H1 (cell line): ENCODE measurements around the gene SCAPER. TPM values are rescaled to one million over a fixed set of nuclear protein-coding genes. Genes with fewer than 3 reads are reported as not detected.

Experiments
- CTCF ChIA-PET: fragments of 300-600 bp; sonication (Branson Sonifier 250); formaldehyde crosslinking; loops from one replicate; lab custom pipeline; 2021; ENCODE audit not compliant: partially characterized antibody; lab: Charles Lee
- POLR2A ChIA-PET: fragments of 300-600 bp; sonication (Branson Sonifier 250); formaldehyde crosslinking; loops from one replicate; lab custom pipeline; 2021; ENCODE audit warnings: inconsistent platforms; ENCODE audit not compliant: partially characterized antibody; lab: Charles Lee
- DNase-seq, 2 experiments: peaks; one replicate each; pipeline versions ENCODE4 v3.0.0 to v3.0.0-alpha.2; 2010 to 2022; ENCODE audit warnings: low spot score in 2 of 2, low read depth in 1 of 2, mixed read lengths in 1 of 2
- FAIRE-seq: peaks from 2 replicates; lab custom pipeline; 2011; peaks lifted over from hg19 to GRCh38; lab: Jason Lieb, UNC
- H2AFZ ChIP-seq: 2 replicates; pipeline ENCODE4 v1.8.1; 2012; ENCODE audit warnings: low read length, inconsistent platforms
- H2AK5ac ChIP-seq: 2 replicates; pipeline ENCODE4 v1.6.1; 2013; ENCODE audit warnings: low read depth, low read length
- H2BK120ac ChIP-seq: replicated peaks from 2 replicates; pipeline ENCODE3; 2013; ENCODE audit warnings: low read depth, low read length, inconsistent platforms
- H2BK12ac ChIP-seq: 2 replicates; pipeline ENCODE4 v1.6.1; 2013; ENCODE audit warnings: low read depth, low read length
- H2BK15ac ChIP-seq: 2 replicates; pipeline ENCODE4 v1.6.1; 2013; ENCODE audit warnings: low read length
- H2BK20ac ChIP-seq: 2 replicates; pipeline ENCODE4 v1.6.1; 2013; ENCODE audit warnings: low read length
- H2BK5ac ChIP-seq: 2 replicates; pipeline ENCODE4 v1.6.1; 2013; ENCODE audit warnings: low read depth, low read length
- H3K14ac ChIP-seq: 2 replicates; pipeline ENCODE4 v1.6.1; 2013; ENCODE audit warnings: inconsistent platforms; ENCODE audit not compliant: insufficient read length
- H3K18ac ChIP-seq: 2 replicates; pipeline ENCODE4 v1.6.1; 2013; ENCODE audit warnings: low read length; ENCODE audit errors: extremely low read depth
- H3K23ac ChIP-seq: 2 replicates; pipeline ENCODE4 v1.6.1; 2013; ENCODE audit warnings: inconsistent platforms; ENCODE audit not compliant: insufficient read length
- H3K23me2 ChIP-seq: 2 replicates; pipeline ENCODE4 v1.6.1; 2013; ENCODE audit warnings: low read depth, low read length
- H3K27ac ChIP-seq: 2 replicates; pipeline ENCODE4 v1.6.1; 2011; ENCODE audit warnings: low read depth, low read length, inconsistent platforms
- H3K27me3 ChIP-seq, 4 experiments: replicated peaks in 1 of 4; 1 replicate in 1 of 4; 2 replicates in 3 of 4; pipeline versions ENCODE4 v1.6.1 to v1.8.1; 2011 to 2013; ENCODE audit warnings: low read length in 3 of 4, mild to moderate bottlenecking in 3 of 4, inconsistent platforms in 2 of 4, mixed read lengths in 2 of 4, moderate library complexity in 1 of 4; ENCODE audit not compliant: control insufficient read depth in 3 of 4, insufficient read depth in 3 of 4; ENCODE audit errors: extremely low read depth in 1 of 4
- H3K36me3 ChIP-seq, 4 experiments: 2 replicates each; pipeline versions ENCODE4 v1.6.1 to v1.8.1; 2011 to 2013; ENCODE audit warnings: mild to moderate bottlenecking in 4 of 4, low read length in 3 of 4, moderate library complexity in 2 of 4, control low read depth in 1 of 4, inconsistent platforms in 1 of 4; ENCODE audit not compliant: insufficient read depth in 4 of 4, control insufficient read depth in 2 of 4
- H3K4ac ChIP-seq: replicated peaks from 2 replicates; pipeline ENCODE3; 2013; ENCODE audit warnings: low read length, low read depth, mixed read lengths, inconsistent platforms; ENCODE audit not compliant: insufficient read length
- H3K4me1 ChIP-seq, 4 experiments: replicated peaks in 1 of 4; 1 replicate in 1 of 4; 2 replicates in 3 of 4; pipeline versions ENCODE4 v1.6.1 to v1.8.1; 2011 to 2013; ENCODE audit warnings: low read length in 3 of 4, inconsistent platforms in 2 of 4, mixed read lengths in 1 of 4; ENCODE audit not compliant: insufficient read depth in 4 of 4, control insufficient read depth in 3 of 4
- H3K4me2 ChIP-seq, 2 experiments: 2 replicates each; pipeline versions ENCODE4 v1.6.1 to v1.8.1; 2011 to 2013; ENCODE audit warnings: low read depth in 2 of 2, low read length in 2 of 2, control low read depth in 1 of 2, inconsistent platforms in 1 of 2, mild to moderate bottlenecking in 1 of 2; ENCODE audit not compliant: insufficient read depth in 1 of 2
- H3K4me3 ChIP-seq, 4 experiments: fragments of 200-600, 300-600 bp in 1 of 4; sonication (generic), shearing (Covaris generic), sonication (Bioruptor Twin) in 1 of 4; 2 replicates each; pipeline versions ENCODE4 v1.5.1 to v1.8.1; 2011 to 2016; ENCODE audit warnings: low read length in 4 of 4, low read depth in 3 of 4, control low read depth in 2 of 4, inconsistent platforms in 2 of 4, mild to moderate bottlenecking in 2 of 4, mixed read lengths in 1 of 4, moderate library complexity in 1 of 4; ENCODE audit not compliant: insufficient read depth in 2 of 4; ENCODE audit errors: extremely low read depth in 1 of 4
- H3K56ac ChIP-seq: replicated peaks from 2 replicates; pipeline ENCODE3; 2013; ENCODE audit warnings: low read depth, mild to moderate bottlenecking, mixed read lengths, low read length, inconsistent platforms; ENCODE audit not compliant: insufficient read length
- H3K79me1 ChIP-seq: 2 replicates; pipeline ENCODE4 v1.6.1; 2013; ENCODE audit warnings: low read depth, low read length, control low read depth
- H3K79me2 ChIP-seq, 2 experiments: 2 replicates each; pipeline versions ENCODE4 v1.6.1 to v1.8.1; 2012 to 2013; ENCODE audit warnings: low read length in 2 of 2, mild to moderate bottlenecking in 2 of 2, inconsistent platforms in 1 of 2; ENCODE audit not compliant: insufficient read depth in 2 of 2, control insufficient read depth in 1 of 2
- H3K9ac ChIP-seq, 4 experiments: replicated peaks in 1 of 4; 1 replicate in 1 of 4; 2 replicates in 3 of 4; pipeline versions ENCODE4 v1.6.1 to v1.8.1; 2011 to 2013; ENCODE audit warnings: low read depth in 3 of 4, low read length in 3 of 4, control low read depth in 2 of 4, mild to moderate bottlenecking in 2 of 4, moderate library complexity in 2 of 4, inconsistent platforms in 1 of 4; ENCODE audit errors: extremely low read depth in 1 of 4
- H3K9me3 ChIP-seq, 2 experiments: 2 replicates each; pipeline versions ENCODE4 v1.6.1 to v1.8.1; 2012 to 2013; ENCODE audit warnings: mild to moderate bottlenecking in 2 of 2, moderate library complexity in 2 of 2, control low read depth in 1 of 2, inconsistent platforms in 1 of 2, low read depth in 1 of 2, low read length in 1 of 2, mixed read lengths in 1 of 2; ENCODE audit not compliant: insufficient read depth in 2 of 2
- H4K20me1 ChIP-seq, 2 experiments: replicated peaks in 1 of 2; 2 replicates each; pipeline versions ENCODE3 to v1.8.1; 2011 to 2013; ENCODE audit warnings: inconsistent platforms in 2 of 2, low read length in 2 of 2, mild to moderate bottlenecking in 1 of 2; ENCODE audit not compliant: insufficient read depth in 2 of 2, control insufficient read depth in 1 of 2
- H4K5ac ChIP-seq: 2 replicates; pipeline ENCODE4 v1.6.1; 2013; ENCODE audit warnings: low read length, low read depth, mixed read lengths, inconsistent platforms; ENCODE audit not compliant: insufficient read length
- H4K8ac ChIP-seq: 2 replicates; pipeline ENCODE4 v1.8.0; 2013; ENCODE audit warnings: mild to moderate bottlenecking, moderate library complexity, low read length, inconsistent platforms; ENCODE audit not compliant: insufficient read depth; ENCODE audit errors: extremely low read depth
- H4K91ac ChIP-seq: replicated peaks from 2 replicates; pipeline ENCODE3; 2013; ENCODE audit warnings: low read length, mixed read lengths, inconsistent platforms; ENCODE audit not compliant: insufficient read length
- ASH2L ChIP-seq: fragments of 200-600, 300-600 bp; sonication (generic); IDR thresholded peaks from one replicate; pipeline ENCODE4 v1.7.1; 2017; ENCODE audit warnings: low read length
- CREB1 ChIP-seq: IDR thresholded peaks from 2 replicates; pipeline ENCODE4 v1.6.1; 2012; ENCODE audit warnings: inconsistent platforms
- CTBP2 ChIP-seq: IDR thresholded peaks from 2 replicates; pipeline ENCODE4 v1.7.0; 2011; ENCODE audit warnings: borderline replicate concordance, mild to moderate bottlenecking, moderate library complexity, mixed read lengths, low read length; ENCODE audit not compliant: insufficient read depth, insufficient read length
- PHF8 ChIP-seq: fragments of 200-600 bp; sonication (generic); conservative IDR thresholded peaks from 2 replicates; pipeline ENCODE4 v1.7.1; 2012; ENCODE audit warnings: low read depth, mild to moderate bottlenecking, inconsistent platforms, low read length, moderate library complexity
- RFX5 ChIP-seq: IDR thresholded peaks from 2 replicates; pipeline ENCODE4 v1.6.1; 2011; ENCODE audit warnings: low read depth, low read length, improper control_type of control experiment, borderline replicate concordance
- SIN3A ChIP-seq, 2 experiments: IDR thresholded peaks in 1 of 2; conservative IDR thresholded peaks in 1 of 2; 2 replicates each; pipeline ENCODE4 v1.6.1; 2011 to 2012; ENCODE audit warnings: low read length in 2 of 2, improper control_type of control experiment in 1 of 2, low read depth in 1 of 2, mild to moderate bottlenecking in 1 of 2
- SIX5 ChIP-seq: IDR thresholded peaks from 2 replicates; pipeline ENCODE4 v1.6.1; 2011; ENCODE audit warnings: mild to moderate bottlenecking, low read depth, low read length
- SRF ChIP-seq: IDR thresholded peaks from 2 replicates; pipeline ENCODE4 v1.6.1; 2011; ENCODE audit warnings: mild to moderate bottlenecking, low read depth, low read length, moderate library complexity
- TAF7 ChIP-seq: optimal IDR thresholded peaks from 2 replicates; pipeline ENCODE3; 2011; ENCODE audit warnings: low read depth, mild to moderate bottlenecking, inconsistent platforms, low read length, moderate library complexity, borderline replicate concordance
- TCF12 ChIP-seq: IDR thresholded peaks from 2 replicates; pipeline ENCODE4 v1.6.1; 2011; ENCODE audit warnings: low read depth, mild to moderate bottlenecking, low read length
- WGBS, 2 experiments: shearing (Covaris generic) in 1 of 2; methylation state at CpG; one replicate each; pipeline versions ENCODE4 v1.1.6 to v1.1.7; 2013 to 2015; ENCODE audit warnings: low lambda C conversion rate in 2 of 2, mixed read lengths in 2 of 2, inconsistent platforms in 1 of 2, low coverage in 1 of 2, missing lambda C conversion rate in 1 of 2; ENCODE audit not compliant: insufficient replicate concordance in 2 of 2, insufficient coverage in 1 of 2, insufficient read length in 1 of 2; ENCODE audit errors: extremely low coverage in 1 of 2, missing lambda C conversion rate in 1 of 2; 5-methylcytosine and 5-hydroxymethylcytosine counted together
- polyA plus RNA-seq, 7 experiments: library from polyadenylated mRNA; depleted of rRNA in 3 of 7; stranded (reverse) in 5 of 7; unstranded in 2 of 7; fragments of >200 nt in 5 of 7; fragments of 200-250 nt in 2 of 7; gene quantifications; 1 replicate in 5 of 7; 2 replicates in 1 of 7; 4 replicates in 1 of 7; pipeline versions ENCODE4 v1.2.1 to v1.2.3, GENCODE V29; 2011 to 2013; ENCODE audit warnings: missing spikeins in 2 of 7, mixed read lengths in 2 of 7
- total RNA-seq: library from RNA; stranded (reverse); fragmentation: NEBNext Ultra II Directional; extraction: Animal tissue kit (Norgen Biotek cat#: 25700); gene quantifications from 2 replicates; pipeline ENCODE4 v1.2.1, GENCODE V29; 2021
- TF ChIP-seq, protein P1 (sequence below): IDR thresholded peaks from 2 replicates; pipeline ENCODE4 v1.6.1; 2011; ENCODE audit warnings: low read length, improper control_type of control experiment
- TF ChIP-seq, protein P2 (sequence below): IDR thresholded peaks from 2 replicates; pipeline ENCODE4 v1.6.1; 2011; ENCODE audit warnings: low read depth, mild to moderate bottlenecking, low read length; ENCODE audit not compliant: insufficient read depth

SCAPER gene
- total and polyA plus RNA-seq, 2 of the 8 experiments (the other 6 are each of a cell fraction or from before 2014, with no cell fraction given), result 1.6 to 6.8 TPM

DNA sequence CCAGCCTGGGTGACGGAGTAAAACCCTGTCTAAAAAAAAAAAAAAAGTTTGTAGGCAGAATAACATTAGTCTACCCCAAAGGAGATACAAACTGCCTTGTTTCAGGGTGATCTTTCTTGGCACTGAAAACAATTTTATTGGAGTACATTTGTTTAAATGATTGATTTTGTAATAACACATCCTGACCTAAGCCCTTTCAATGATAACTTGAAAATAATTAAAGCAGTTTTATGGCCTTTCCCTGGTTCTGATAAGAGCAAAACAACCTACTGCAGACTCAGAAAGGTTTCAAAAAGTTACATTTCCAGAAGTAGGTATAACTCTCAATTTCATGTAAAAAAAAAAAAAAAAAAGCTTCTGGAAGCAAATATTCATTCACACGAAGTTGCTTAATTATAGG lies 404.1 kb downstream of the SCAPER start:
- H3K79me1 ChIP-seq, result no peaks in the 10 kb centered on the region
- no peak overlapping the region for H3K18ac ChIP-seq
- no peak overlapping the region for H3K27ac ChIP-seq
- no peak overlapping the region for H2BK5ac ChIP-seq
- no peak overlapping the region for H2BK20ac ChIP-seq
- no peaks in the 10 kb centered on the region for H4K20me1 ChIP-seq
- no peak overlapping the region for H2BK120ac ChIP-seq
- H3K79me2 ChIP-seq, result no peaks in the 10 kb centered on the region
- ChIA-PET POLR2A (no interaction called here), CTCF (no interaction called here)
- DNase-seq (no peak), FAIRE-seq (no peak)
- no peaks in the 10 kb centered on the region for H3K27me3 ChIP-seq
- no peak overlapping the region for H4K8ac ChIP-seq
- no peaks in the 10 kb centered on the region for H3K9me3 ChIP-seq
- no peak overlapping the region for H3K14ac ChIP-seq
- H3K4ac ChIP-seq, result no peak overlapping the region
- H2BK12ac ChIP-seq, result no peak overlapping the region
- H4K91ac ChIP-seq, result no peak overlapping the region
- no peaks in the 10 kb centered on the region for H3K23me2 ChIP-seq
- no peak overlapping the region for H2AFZ ChIP-seq
- H3K36me3 ChIP-seq, result no peaks in the 10 kb centered on the region
- no peak overlapping the region for H3K23ac ChIP-seq
- H3K4me3 ChIP-seq, result no peak overlapping the region
- H3K56ac ChIP-seq, result no peak overlapping the region
- H3K4me1 ChIP-seq, result no peaks in the 10 kb centered on the region; a peak in 1 of 7 replicates
- 90% methylated on average over 2 of the region's 2 CpGs; no CpG with 5 or more reads in 1 of the 2 experiments for WGBS, 2 experiments
- H3K4me2 ChIP-seq, result no peak overlapping the region
- TF ChIP-seq TAF7 (no peak), RFX5 (no peak), TCF12 (no peak), SRF (no peak), SIX5 (no peak), ASH2L (no peak), PHF8 (no peak), SIN3A (conservative IDR thresholded peaks at IDR 0.05 in 1 of 2, IDR thresholded peaks at IDR 0.05 in 1 of 2; ENCODE audit: low read depth in 1 of 2, low read length in 2 of 2) (no peak), CREB1 (no peak), CTBP2 (no peak)
- TF ChIP-seq, protein P1, sequence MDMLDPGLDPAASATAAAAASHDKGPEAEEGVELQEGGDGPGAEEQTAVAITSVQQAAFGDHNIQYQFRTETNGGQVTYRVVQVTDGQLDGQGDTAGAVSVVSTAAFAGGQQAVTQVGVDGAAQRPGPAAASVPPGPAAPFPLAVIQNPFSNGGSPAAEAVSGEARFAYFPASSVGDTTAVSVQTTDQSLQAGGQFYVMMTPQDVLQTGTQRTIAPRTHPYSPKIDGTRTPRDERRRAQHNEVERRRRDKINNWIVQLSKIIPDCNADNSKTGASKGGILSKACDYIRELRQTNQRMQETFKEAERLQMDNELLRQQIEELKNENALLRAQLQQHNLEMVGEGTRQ, result no peak
- TF ChIP-seq, protein P2, sequence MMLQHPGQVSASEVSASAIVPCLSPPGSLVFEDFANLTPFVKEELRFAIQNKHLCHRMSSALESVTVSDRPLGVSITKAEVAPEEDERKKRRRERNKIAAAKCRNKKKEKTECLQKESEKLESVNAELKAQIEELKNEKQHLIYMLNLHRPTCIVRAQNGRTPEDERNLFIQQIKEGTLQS, result no peak
- H2BK15ac ChIP-seq, result no peak overlapping the region
- no peak overlapping the region for H2AK5ac ChIP-seq
- H4K5ac ChIP-seq, result no peak overlapping the region
- H3K9ac ChIP-seq, result no peak overlapping the region
